Endothelial cell of umbilical vein (primary cell): Measurements from ENCODE around the gene SORCS3. TPM values are rescaled to one million over a fixed set of nuclear protein-coding genes. Genes with fewer than 3 reads are reported as not detected.

ENCODE experiments used
- BruUV-seq: library from RNA; stranded (reverse); fragments of 400-500 nt; replicated peaks from 2 replicates; lab custom pipeline; 2021; lab: Mats Ljungman, UMichigan
- CTCF ChIA-PET: fragments of 300-600, 350-600 bp; sonication (Branson Sonifier 250); formaldehyde crosslinking; loops from one replicate; lab custom pipeline; 2021; ENCODE audit warnings: antibody characterized with exemption, inconsistent platforms; lab: Charles Lee
- POLR2A ChIA-PET: fragments of 300-600, 350-600 bp; sonication (Branson Sonifier 250); formaldehyde crosslinking; loops from one replicate; lab custom pipeline; 2021; ENCODE audit warnings: antibody characterized with exemption, inconsistent platforms; lab: Charles Lee
- DNase-seq: peaks from one replicate; pipeline ENCODE4 v3.0.0-alpha.2; 2011; ENCODE audit warnings: low read depth, low spot score
- FAIRE-seq: peaks from 2 replicates; lab custom pipeline; 2011; peaks lifted over from hg19 to GRCh38; lab: Jason Lieb, UNC
- H2AFZ ChIP-seq: 2 replicates; pipeline ENCODE4 v1.6.0; 2012; ENCODE audit warnings: low read depth, low read length, control low read depth, inconsistent platforms
- H3K27ac ChIP-seq: 2 replicates; pipeline ENCODE4 v1.5.1; 2011; ENCODE audit warnings: low read depth, mild to moderate bottlenecking, control low read depth, low read length, moderate library complexity; ENCODE audit not compliant: insufficient read depth
- H3K27me3 ChIP-seq, 2 experiments: 2 replicates each; pipeline versions ENCODE4 v1.6.0 to v1.6.1; 2011; ENCODE audit warnings: low read length in 2 of 2, mixed read lengths in 1 of 2; ENCODE audit not compliant: control insufficient read depth in 2 of 2, insufficient read depth in 2 of 2
- H3K36me3 ChIP-seq, 2 experiments: 2 replicates in 1 of 2; 3 replicates in 1 of 2; pipeline ENCODE4 v1.5.1; 2011; ENCODE audit warnings: low read length in 2 of 2, mild to moderate bottlenecking in 1 of 2, moderate library complexity in 1 of 2; ENCODE audit not compliant: control insufficient read depth in 2 of 2, insufficient read depth in 2 of 2; ENCODE audit errors: extremely low read depth in 1 of 2
- H3K4me1 ChIP-seq: 3 replicates; pipeline ENCODE4 v1.5.1; 2011; ENCODE audit warnings: mild to moderate bottlenecking, low read length; ENCODE audit not compliant: control insufficient read depth, insufficient read depth; ENCODE audit errors: extremely low read depth
- H3K4me2 ChIP-seq: 2 replicates; pipeline ENCODE4 v1.6.1; 2011; ENCODE audit warnings: low read length, control low read depth, mixed read lengths; ENCODE audit not compliant: insufficient read depth
- H3K4me3 ChIP-seq, 3 experiments: fragments of 200-600 bp in 1 of 3; sonication (generic), shearing (Covaris generic) in 1 of 3; replicated peaks in 1 of 3; 2 replicates each; pipeline ENCODE4 v1.5.1; 2011 to 2016; ENCODE audit warnings: control low read depth in 3 of 3, low read length in 3 of 3, mild to moderate bottlenecking in 2 of 3, inconsistent platforms in 1 of 3, low read depth in 1 of 3, moderate library complexity in 1 of 3; ENCODE audit not compliant: insufficient read depth in 1 of 3
- H3K79me2 ChIP-seq: 2 replicates; pipeline ENCODE4 v1.6.0; 2012; ENCODE audit warnings: low read length, inconsistent platforms; ENCODE audit not compliant: control insufficient read depth, insufficient read depth
- H3K9ac ChIP-seq: replicated peaks from 2 replicates; pipeline ENCODE3; 2011; ENCODE audit warnings: low read length, control low read depth; ENCODE audit not compliant: insufficient read depth; ENCODE audit errors: extremely low read depth
- H3K9me1 ChIP-seq: replicated peaks from 3 replicates; pipeline ENCODE4 v1.6.0; 2011; ENCODE audit warnings: mild to moderate bottlenecking, low read length; ENCODE audit not compliant: control insufficient read depth, insufficient read depth; ENCODE audit errors: extremely low read depth
- H3K9me3 ChIP-seq: replicated peaks from 2 replicates; pipeline ENCODE4 v1.5.1; 2012; ENCODE audit warnings: low read length, inconsistent platforms; ENCODE audit not compliant: control insufficient read depth, insufficient read depth
- H4K20me1 ChIP-seq: replicated peaks from 2 replicates; pipeline ENCODE3; 2011; ENCODE audit warnings: mild to moderate bottlenecking, low read length; ENCODE audit not compliant: control insufficient read depth, insufficient read depth; ENCODE audit errors: extremely low read depth
- CTCF ChIP-seq, 2 donors: IDR thresholded peaks; 1 replicate in 1 of 2; 2 replicates in 1 of 2; pipeline ENCODE4 v1.5.1; 2011; ENCODE audit warnings: low read length in 2 of 2, mild to moderate bottlenecking in 2 of 2, moderate library complexity in 2 of 2, control low read depth in 1 of 2, inconsistent platforms in 1 of 2, low read depth in 1 of 2; ENCODE audit not compliant: insufficient read depth in 1 of 2; ENCODE audit errors: extremely low read depth in 1 of 2
- EZH2 ChIP-seq: IDR thresholded peaks from 2 replicates; pipeline ENCODE4 v1.6.1; 2012; ENCODE audit warnings: borderline replicate concordance, low read depth, mild to moderate bottlenecking, moderate library complexity, low read length, inconsistent platforms; ENCODE audit not compliant: severe bottlenecking
- FOS ChIP-seq: IDR thresholded peaks from 2 replicates; pipeline ENCODE4 v1.6.1; 2011; ENCODE audit warnings: mild to moderate bottlenecking, low read length, moderate library complexity, borderline replicate concordance; ENCODE audit not compliant: insufficient read depth
- GATA2 ChIP-seq: IDR thresholded peaks from 2 replicates; pipeline ENCODE4 v1.7.0; 2011; ENCODE audit warnings: low read depth, mild to moderate bottlenecking, moderate library complexity, mixed read lengths, low read length; ENCODE audit not compliant: insufficient read length, insufficient read depth
- JUN ChIP-seq: IDR thresholded peaks from 2 replicates; pipeline ENCODE4 v1.6.1; 2011; ENCODE audit warnings: borderline replicate concordance, low read depth; ENCODE audit not compliant: insufficient read length, insufficient read depth
- MAX ChIP-seq: IDR thresholded peaks from 2 replicates; pipeline ENCODE4 v1.6.1; 2011; ENCODE audit not compliant: insufficient read depth, insufficient read length
- MYC ChIP-seq: IDR thresholded peaks from one replicate; pipeline ENCODE4 v1.6.1; 2011; ENCODE audit warnings: mild to moderate bottlenecking, low read depth, low read length
- POLR2A ChIP-seq: IDR thresholded peaks from 2 replicates; pipeline ENCODE4 v1.6.1; 2012; ENCODE audit warnings: low read depth, mild to moderate bottlenecking, control low read depth, low read length
- POLR2AphosphoS5 ChIP-seq: IDR thresholded peaks from 2 replicates; pipeline ENCODE4 v1.6.1; 2012; ENCODE audit warnings: low read depth, mild to moderate bottlenecking, control low read depth, low read length, moderate library complexity; ENCODE audit not compliant: insufficient read depth
- dilution Hi-C: fragments of 300-500 bp; cut with MboI; formaldehyde crosslinking; loops from one replicate; pipeline ENCODE4 v1.15.0; 2019; ENCODE audit warnings: low sequenced_read_pairs; ENCODE audit not compliant: extremely low pct_ligation_motif_present
- intact Hi-C: fragments of 100-400 bp; cut with micrococcal nuclease; formaldehyde crosslinking; loops from one replicate; pipeline ENCODE4 v1.10.0; 2022
- polyA plus RNA-seq, 4 experiments: library from polyadenylated mRNA; depleted of rRNA in 3 of 4; stranded (reverse) in 3 of 4; unstranded in 1 of 4; fragments of >200 nt; gene quantifications; 2 replicates each; pipeline versions ENCODE4 v1.2.1 to v1.2.3, GENCODE V29; 2011 to 2012; ENCODE audit warnings: missing spikeins in 1 of 4
- total RNA-seq: library from RNA; stranded (reverse); gene quantifications from 2 replicates; pipeline ENCODE4 v1.2.3, GENCODE V29; 2021

Gene SORCS3
- total and polyA plus RNA-seq, 2 donors (not counting 3 experiments of a cell fraction or from before 2014, with no cell fraction given), result not detected

GRCh38 chr10:104741127-104741526 lies 100.0 kb downstream of the SORCS3 start:
- CTCF ChIA-PET, result no interaction called here
- H3K79me2 ChIP-seq, result no peaks in the 10 kb centered on the region
- dilution Hi-C loops, result no loop called here

More at GRCh38 chr10:104741127-104741526, 100.0 kb downstream of the SORCS3 start:
- Histone ChIP-seq H3K4me1 (no peaks in the 10 kb centered on the region), H3K4me3 (no peak overlapping the region), H3K9me3 (peaks cover 8% of the 10 kb centered on the region), H4K20me1 (no peaks in the 10 kb centered on the region), H3K4me2 (no peak overlapping the region), H3K36me3 (no peaks in the 10 kb centered on the region), H3K27me3 (no peaks in the 10 kb centered on the region), H2AFZ (no peak overlapping the region), H3K9ac (no peak overlapping the region), H3K27ac (no peak overlapping the region), H3K9me1 (no peaks in the 10 kb centered on the region)
- intact Hi-C loops, result no loop called here
- TF ChIP-seq GATA2 (no peak), CTCF (IDR thresholded peaks at IDR 0.05; ENCODE audit: extremely low read depth in 1 of 2, insufficient read depth in 1 of 2, low read depth in 1 of 2, low read length in 2 of 2) (no peak), MYC (no peak), FOS (no peak), POLR2AphosphoS5 (no peak), JUN (no peak), POLR2A (no peak), EZH2 (no peak), MAX (no peak)
- DNase-seq (no peak), FAIRE-seq (no peak)
- POLR2A ChIA-PET, result no interaction called here
- BruUV-seq, result no TSS peak
